Activated T-helper 1 cell treated with anti-CD3 and anti-CD28 coated beads, Interleukin-12 subunit alpha, Interleukin-12 subunit beta, Interleukin-2, Interleukin-4 antibody, amounts not matched to agents 30 ng/mL and 10 ng/mL and 1 ng/mL, durations not matched to agents 14 hours and 24 hours and 36 hours (primary cell): Measurements from ENCODE around the gene OR10X1. TPM values are rescaled to one million over a fixed set of nuclear protein-coding genes. Genes with fewer than 3 reads are reported as not detected.

Source experiments
- DNase-seq: peaks from one replicate; pipeline ENCODE4 v3.0.0; 2021; ENCODE audit warnings: low spot score
- H3K27ac Mint-ChIP-seq: one replicate; pipeline ENCODE4 v1.8.0; 2021; ENCODE audit warnings: mild to moderate bottlenecking, mixed read lengths
- H3K27me3 Mint-ChIP-seq: one replicate; pipeline ENCODE4 v1.8.0; 2022; ENCODE audit warnings: mild to moderate bottlenecking, moderate library complexity, mixed read lengths; ENCODE audit not compliant: insufficient read depth
- H3K36me3 Mint-ChIP-seq: one replicate; pipeline ENCODE4 v1.8.0; 2021; ENCODE audit warnings: low read depth, mixed read lengths
- H3K4me1 Mint-ChIP-seq: one replicate; pipeline ENCODE4 v1.8.0; 2021; ENCODE audit warnings: low read depth, mixed read lengths
- H3K4me3 Mint-ChIP-seq: one replicate; pipeline ENCODE4 v1.8.0; 2021; ENCODE audit warnings: mild to moderate bottlenecking, moderate library complexity, mixed read lengths
- H3K9me3 Mint-ChIP-seq: one replicate; pipeline ENCODE4 v1.8.0; 2021; ENCODE audit warnings: mixed read lengths
- intact Hi-C: fragments of 100-400 bp; cut with micrococcal nuclease; formaldehyde crosslinking; loops from one replicate; pipeline ENCODE4 v1.15.1; 2024
- total RNA-seq: library from RNA; stranded (reverse); gene quantifications from 2 replicates; pipeline ENCODE4 v1.2.3, GENCODE V29; 2022

Gene OR10X1
- not detected in 2 replicates for total RNA-seq

GRCh38 chr1:158579733-158580132 is at the start of gene OR10X1:
TSS of gene OR10X1 (minus strand) at chr1:158579899. CDS start at chr1:158579899, 0 bp downstream.
- H3K4me3 Mint-ChIP-seq = no peak within 1 kb of the TSS
- no peaks in the 10 kb centered on the region for H3K9me3 Mint-ChIP-seq
- intact Hi-C loops = no loop called here
- peaks cover 1% of the 10 kb centered on the region for H3K27me3 Mint-ChIP-seq
- H3K4me1 Mint-ChIP-seq = no peaks in the 10 kb centered on the region
- H3K27ac Mint-ChIP-seq = no peak within 1 kb of the TSS
- H3K36me3 Mint-ChIP-seq = no peaks in the 10 kb centered on the region
- DNase-seq = no peak

GRCh38 chr1:158613764-158614163 is 34.1 kb upstream of the OR10X1 start:
- Mint-ChIP-seq H3K4me1 (peaks cover 5% of the 10 kb centered on the region), H3K27me3 (peaks cover 8% of the 10 kb centered on the region), H3K9me3 (no peaks in the 10 kb centered on the region), H3K4me3 (no peak overlapping the region), H3K27ac (no peak overlapping the region), H3K36me3 (no peaks in the 10 kb centered on the region)
- DNase-seq = no peak
- intact Hi-C loops = no loop called here

GRCh38 chr1:158611916-158612315 is 32.2 kb upstream of the OR10X1 start:
- Mint-ChIP-seq H3K4me3 (no peak overlapping the region), H3K27me3 (peaks cover 3% of the 10 kb centered on the region), H3K27ac (no peak overlapping the region), H3K36me3 (no peaks in the 10 kb centered on the region), H3K4me1 (peaks cover 5% of the 10 kb centered on the region), H3K9me3 (no peaks in the 10 kb centered on the region)
- intact Hi-C loops = no loop called here
- DNase-seq = no peak

GRCh38 chr1:158607296-158607695 is 27.6 kb upstream of the OR10X1 start:
- H3K36me3 Mint-ChIP-seq = no peaks in the 10 kb centered on the region
- intact Hi-C loops = no loop called here
- H3K4me3 Mint-ChIP-seq = no peak overlapping the region
- no peaks in the 10 kb centered on the region for H3K9me3 Mint-ChIP-seq
- H3K27ac Mint-ChIP-seq = no peak overlapping the region
- peaks cover 5% of the 10 kb centered on the region for H3K4me1 Mint-ChIP-seq
- no peak for DNase-seq
- H3K27me3 Mint-ChIP-seq = peaks cover 4% of the 10 kb centered on the region

- Mint-ChIP-seq H3K4me1 (no peaks in the 10 kb centered on the region), H3K27me3 (peaks cover 4% of the 10 kb centered on the region), H3K36me3 (no peaks in the 10 kb centered on the region), H3K27ac (no peak within 1 kb of the TSS), H3K4me3 (no peak within 1 kb of the TSS), H3K9me3 (no peaks in the 10 kb centered on the region)
- intact Hi-C loops = no loop called here
- DNase-seq = no peak
Observed at GRCh38 chr1:158604968-158605367, 25.3 kb upstream of the OR10X1 start, which contains the start of gene OR10Z1. TSS of gene OR10Z1 (plus strand) at chr1:158605268. CDS start at chr1:158606439, 1,171 bp downstream.

- Mint-ChIP-seq H3K36me3 (no peaks in the 10 kb centered on the region), H3K9me3 (peaks cover 15% of the 10 kb centered on the region), H3K27me3 (peaks cover 4% of the 10 kb centered on the region), H3K27ac (no peak overlapping the region), H3K4me1 (no peaks in the 10 kb centered on the region), H3K4me3 (no peak overlapping the region)
- no peak for DNase-seq
- intact Hi-C loops = no loop called here
Observed at GRCh38 chr1:158600735-158601134, 21.0 kb upstream of the OR10X1 start.

GRCh38 chr1:158586942-158587341 is 7.2 kb upstream of the OR10X1 start:
- Mint-ChIP-seq H3K9me3 (no peaks in the 10 kb centered on the region), H3K4me1 (no peaks in the 10 kb centered on the region), H3K4me3 (no peak overlapping the region), H3K27ac (no peak overlapping the region), H3K36me3 (no peaks in the 10 kb centered on the region), H3K27me3 (peaks cover 2% of the 10 kb centered on the region)
- intact Hi-C loops = no loop called here
- no peak for DNase-seq

- no peak overlapping the region for H3K27ac Mint-ChIP-seq
- intact Hi-C loops = no loop called here
Observed at GRCh38 chr1:158583962-158584361, 4.3 kb upstream of the OR10X1 start.

GRCh38 chr1:158577561-158577960 is 2.1 kb downstream of the OR10X1 start:
- H3K4me1 Mint-ChIP-seq = no peaks in the 10 kb centered on the region
- no peaks in the 10 kb centered on the region for H3K36me3 Mint-ChIP-seq
- no peak overlapping the region for H3K4me3 Mint-ChIP-seq
- H3K9me3 Mint-ChIP-seq = no peaks in the 10 kb centered on the region
- H3K27ac Mint-ChIP-seq = no peak overlapping the region
- no peaks in the 10 kb centered on the region for H3K27me3 Mint-ChIP-seq
- intact Hi-C loops = no loop called here
- DNase-seq = no peak

More at GRCh38 chr1:158583962-158584361, 4.3 kb upstream of the OR10X1 start:
- H3K9me3 Mint-ChIP-seq = no peaks in the 10 kb centered on the region
- H3K4me1 Mint-ChIP-seq = no peaks in the 10 kb centered on the region
- peaks cover 2% of the 10 kb centered on the region for H3K27me3 Mint-ChIP-seq
- no peak for DNase-seq
- no peaks in the 10 kb centered on the region for H3K36me3 Mint-ChIP-seq
- H3K4me3 Mint-ChIP-seq = no peak overlapping the region

GRCh38 chr1:158572226-158572625 is 7.5 kb downstream of the OR10X1 start:
- intact Hi-C loops = no loop called here
- Mint-ChIP-seq H3K27ac (no peak overlapping the region), H3K9me3 (no peaks in the 10 kb centered on the region), H3K36me3 (no peaks in the 10 kb centered on the region), H3K4me3 (no peak overlapping the region), H3K4me1 (no peaks in the 10 kb centered on the region), H3K27me3 (peaks cover 2% of the 10 kb centered on the region)
- no peak for DNase-seq

GRCh38 chr1:158570480-158570879 is 9.2 kb downstream of the OR10X1 start, which contains the start of gene OR6P1:
TSS of gene OR6P1 (minus strand) at chr1:158570580. CDS start at chr1:158563604, 6,976 bp downstream.
- no peaks in the 10 kb centered on the region for H3K4me1 Mint-ChIP-seq
- no peak for DNase-seq
- H3K9me3 Mint-ChIP-seq = no peaks in the 10 kb centered on the region
- H3K36me3 Mint-ChIP-seq = no peaks in the 10 kb centered on the region
- no peak within 1 kb of the TSS for H3K27ac Mint-ChIP-seq
- intact Hi-C loops = no loop called here
- H3K4me3 Mint-ChIP-seq = no peak within 1 kb of the TSS
- peaks cover 2% of the 10 kb centered on the region for H3K27me3 Mint-ChIP-seq

GRCh38 chr1:158564608-158565007 is 15.1 kb downstream of the OR10X1 start:
- Mint-ChIP-seq H3K27me3 (no peaks in the 10 kb centered on the region), H3K27ac (no peak overlapping the region), H3K4me1 (no peaks in the 10 kb centered on the region), H3K9me3 (no peaks in the 10 kb centered on the region), H3K4me3 (no peak overlapping the region), H3K36me3 (no peaks in the 10 kb centered on the region)
- intact Hi-C loops = no loop called here
- DNase-seq = no peak

GRCh38 chr1:158563853-158564252 is 15.8 kb downstream of the OR10X1 start:
- H3K4me3 Mint-ChIP-seq = no peak overlapping the region

GRCh38 chr1:158559696-158560095 is 20.0 kb downstream of the OR10X1 start:
- Mint-ChIP-seq H3K9me3 (no peaks in the 10 kb centered on the region), H3K4me3 (no peak overlapping the region), H3K27ac (no peak overlapping the region), H3K27me3 (peaks cover under 1% of the 10 kb centered on the region), H3K4me1 (no peaks in the 10 kb centered on the region), H3K36me3 (no peaks in the 10 kb centered on the region)
- DNase-seq = no peak
- intact Hi-C loops = no loop called here

More at GRCh38 chr1:158563853-158564252, 15.8 kb downstream of the OR10X1 start:
- DNase-seq = no peak
- Mint-ChIP-seq H3K4me1 (no peaks in the 10 kb centered on the region), H3K27me3 (no peaks in the 10 kb centered on the region), H3K9me3 (no peaks in the 10 kb centered on the region), H3K36me3 (no peaks in the 10 kb centered on the region), H3K27ac (no peak overlapping the region)
- intact Hi-C loops = no loop called here
